HepG2 (cell line): Measurements from ENCODE around the gene CRIM1. TPM values are rescaled to one million over a fixed set of nuclear protein-coding genes. Genes with fewer than 3 reads are reported as not detected.

Source experiments
- BCL6 ChIP-seq: IDR thresholded peaks from 2 replicates; pipeline ENCODE4 v1.6.1; 2016; ENCODE audit warnings: missing genetic modification reagents, missing compliant biosample characterization
- CEBPG ChIP-seq: IDR thresholded peaks from 2 replicates; pipeline ENCODE4 v1.6.1; 2016
- CREB1 ChIP-seq, 2 experiments: fragments of 450-650 bp in 1 of 2; IDR thresholded peaks; 2 replicates each; pipeline ENCODE4 v1.6.1; 2016 to 2017; ENCODE audit warnings: control low read depth in 1 of 2, mild to moderate bottlenecking in 1 of 2, missing compliant biosample characterization in 1 of 2, missing genetic modification characterization in 1 of 2
- ELF3 ChIP-seq: IDR thresholded peaks from 2 replicates; pipeline ENCODE4 v1.6.1; 2016; ENCODE audit warnings: missing genetic modification reagents, missing compliant biosample characterization
- EP300 ChIP-seq, 3 experiments: sonication (generic) in 1 of 3; formaldehyde crosslinking in 1 of 3; IDR thresholded peaks; 2 replicates each; pipeline versions ENCODE4 v1.5.1 to v1.6.1; 2011 to 2020; ENCODE audit warnings: low read depth in 2 of 3, low read length in 2 of 3, borderline replicate concordance in 1 of 3, improper control_type of control experiment in 1 of 3, mild to moderate bottlenecking in 1 of 3, missing genetic modification reagents in 1 of 3, moderate library complexity in 1 of 3
- FOXA1 ChIP-seq, 2 experiments: fragments of 450-650 bp in 1 of 2; sonication (generic) in 1 of 2; formaldehyde crosslinking in 1 of 2; IDR thresholded peaks; 2 replicates each; pipeline versions ENCODE4 v1.4.0 to v1.6.1; 2016 to 2020; ENCODE audit warnings: missing genetic modification reagents in 1 of 2
- FOXA3 ChIP-seq: IDR thresholded peaks from 2 replicates; pipeline ENCODE4 v1.6.1; 2016; ENCODE audit warnings: missing genetic modification reagents, missing compliant biosample characterization
- FOXK1 ChIP-seq: sonication (generic); formaldehyde crosslinking; IDR thresholded peaks from 2 replicates; pipeline ENCODE4 v1.4.0; 2020; ENCODE audit warnings: low read depth, missing genetic modification reagents, borderline replicate concordance
- FOXP4 ChIP-seq: sonication (generic); formaldehyde crosslinking; IDR thresholded peaks from 2 replicates; pipeline ENCODE4 v1.4.0; 2020; ENCODE audit warnings: missing genetic modification reagents
- GATAD2A ChIP-seq: IDR thresholded peaks from 2 replicates; pipeline ENCODE4 v1.6.1; 2016
- HNF4A ChIP-seq: sonication (generic); formaldehyde crosslinking; IDR thresholded peaks from 2 replicates; pipeline ENCODE4 v1.4.0; 2020; ENCODE audit warnings: missing genetic modification reagents
- HOMEZ ChIP-seq: IDR thresholded peaks from 2 replicates; pipeline ENCODE4 v1.6.1; 2016; ENCODE audit warnings: low read depth
- HOXA5 ChIP-seq: sonication (generic); formaldehyde crosslinking; IDR thresholded peaks from 2 replicates; pipeline ENCODE4 v1.4.0; 2020; ENCODE audit warnings: missing genetic modification reagents
- ISL2 ChIP-seq: sonication (generic); formaldehyde crosslinking; IDR thresholded peaks from 2 replicates; pipeline ENCODE4 v1.5.0; 2020; ENCODE audit warnings: missing genetic modification reagents
- KDM6A ChIP-seq: IDR thresholded peaks from 2 replicates; pipeline ENCODE4 v1.6.1; 2016; ENCODE audit warnings: low read depth
- KLF16 ChIP-seq, 2 experiments: sonication (generic) in 1 of 2; formaldehyde crosslinking in 1 of 2; IDR thresholded peaks; 2 replicates each; pipeline versions ENCODE4 v1.6.1 to v1.8.0; 2016 to 2023; ENCODE audit warnings: missing genetic modification reagents in 2 of 2, missing compliant biosample characterization in 1 of 2
- NFYB ChIP-seq: sonication (generic); formaldehyde crosslinking; IDR thresholded peaks from 2 replicates; pipeline ENCODE4 v1.4.0; 2020; ENCODE audit warnings: missing genetic modification reagents
- NR2F6 ChIP-seq, 2 experiments: IDR thresholded peaks; 2 replicates each; pipeline ENCODE4 v1.6.1; 2016; ENCODE audit warnings: antibody characterized with exemption in 1 of 2, mild to moderate bottlenecking in 1 of 2
- PPARG ChIP-seq: conservative IDR thresholded peaks from 2 replicates; pipeline ENCODE4 v1.6.1; 2016; ENCODE audit warnings: missing biosample characterization, missing genetic modification reagents
- RAD51 ChIP-seq: fragments of 450-650 bp; IDR thresholded peaks from 2 replicates; pipeline ENCODE4 v1.6.1; 2016; ENCODE audit warnings: borderline replicate concordance
- RARA ChIP-seq: IDR thresholded peaks from 2 replicates; pipeline ENCODE4 v1.6.1; 2016; ENCODE audit warnings: missing genetic modification reagents, missing compliant biosample characterization
- SAP130 ChIP-seq: IDR thresholded peaks from 2 replicates; pipeline ENCODE4 v1.6.1; 2016; ENCODE audit warnings: low read depth
- SOX5 ChIP-seq: IDR thresholded peaks from 2 replicates; pipeline ENCODE4 v1.6.1; 2016; ENCODE audit warnings: borderline replicate concordance
- SOX6 ChIP-seq, 2 experiments: fragments of 450-650 bp in 1 of 2; sonication (generic) in 1 of 2; formaldehyde crosslinking in 1 of 2; IDR thresholded peaks; 2 replicates each; pipeline versions ENCODE4 v1.4.0 to v1.6.1; 2017 to 2020; ENCODE audit warnings: antibody characterized with exemption in 1 of 2, mild to moderate bottlenecking in 1 of 2, missing genetic modification reagents in 1 of 2
- SSRP1 ChIP-seq: IDR thresholded peaks from 2 replicates; pipeline ENCODE4 v1.6.1; 2016; ENCODE audit warnings: control low read depth
- YEATS4 ChIP-seq: sonication (generic); formaldehyde crosslinking; IDR thresholded peaks from 2 replicates; pipeline ENCODE4 v1.4.0; 2020; ENCODE audit warnings: missing genetic modification reagents, borderline replicate concordance
- ZKSCAN8 ChIP-seq: IDR thresholded peaks from 2 replicates; pipeline ENCODE4 v1.6.1; 2016; ENCODE audit warnings: borderline replicate concordance, missing genetic modification reagents, missing compliant biosample characterization
- ZNF101 ChIP-seq: sonication (generic); formaldehyde crosslinking; IDR thresholded peaks from 2 replicates; pipeline ENCODE4 v1.4.0; 2020; ENCODE audit warnings: mild to moderate bottlenecking, low read depth, missing genetic modification reagents, borderline replicate concordance
- ZNF354B ChIP-seq: sonication (generic); formaldehyde crosslinking; IDR thresholded peaks from 2 replicates; pipeline ENCODE4 v1.8.0; 2022; ENCODE audit warnings: mild to moderate bottlenecking, missing genetic modification reagents
- polyA plus RNA-seq, 8 experiments: library from polyadenylated mRNA; depleted of rRNA in 3 of 8; stranded (reverse) in 7 of 8; unstranded in 1 of 8; fragments of >200 nt; fragmentation: Illumina TruSeq in 4 of 8; extraction: Trizol in 4 of 8; gene quantifications; 2 replicates each; pipeline versions ENCODE4 v1.2.1 to v1.2.3, GENCODE V29; 2011 to 2016; ENCODE audit warnings: low read depth in 4 of 8, missing spikeins in 1 of 8, mixed read lengths in 1 of 8; ENCODE audit not compliant: insufficient read depth in 1 of 8
- total RNA-seq, 5 experiments: library from RNA; depleted of rRNA; stranded (reverse); fragments of >200 nt; fragmentation: Illumina TruSeq; extraction: Trizol; gene quantifications; 2 replicates each; pipeline ENCODE4 v1.2.3, GENCODE V29; 2016; ENCODE audit warnings: low read depth in 1 of 5

The CRIM1 gene
- total and polyA plus RNA-seq, 2 of the 13 experiments (the other 11 are each of a cell fraction or from before 2014, with no cell fraction given) = 39.1 to 69.9 TPM

GRCh38 chr2:36482576-36483214 is 127.1 kb downstream of the CRIM1 start (continued):
- TF ChIP-seq CREB1 (IDR thresholded peaks at IDR 0.05) = no peak
- peak; percentile 46; the same call in 1 of the 2 replicates for TF ChIP-seq CREB1 (CRISPR knock-in tag; IDR thresholded peaks at IDR 0.05)
- TF ChIP-seq SSRP1 (CRISPR knock-in tag) = 0 out of 2 replicates have a peak, but pooled peaks have one; percentile 67
- TF ChIP-seq HOXA5 (CRISPR knock-in tag) = no peak
- TF ChIP-seq GATAD2A = peak; percentile 85
- peak; percentile 95 for TF ChIP-seq CEBPG (CRISPR knock-in tag)
- TF ChIP-seq ZNF354B (CRISPR knock-in tag) = no peak
- TF ChIP-seq FOXA3 (CRISPR knock-in tag) = peak; percentile 86
- TF ChIP-seq RARA = 0 out of 2 replicates have a peak, but pooled peaks have one; percentile 28
- peak in 1 of 2 experiments; percentile 49; a peak in 1 of 4 replicates for TF ChIP-seq KLF16 (CRISPR knock-in tag; IDR thresholded peaks at IDR 0.05)
- TF ChIP-seq RAD51 = no peak
- peak; percentile 54 for TF ChIP-seq SAP130 (CRISPR knock-in tag)
- TF ChIP-seq BCL6 (CRISPR knock-in tag) = 0 out of 2 replicates have a peak, but pooled peaks have one; percentile 25
- TF ChIP-seq PPARG (CRISPR knock-in tag) = peak; percentile 84
- TF ChIP-seq ZKSCAN8 (CRISPR knock-in tag) = peak; percentile 15; the same call in 1 of the 2 replicates
- peak; percentile 75 for TF ChIP-seq ISL2
- TF ChIP-seq YEATS4 (CRISPR knock-in tag) = no peak
- no peak for TF ChIP-seq NFYB (CRISPR knock-in tag)
- TF ChIP-seq FOXP4 (CRISPR knock-in tag) = peak; percentile 63; the same call in 1 of the 2 replicates
- no peak for TF ChIP-seq FOXA1 (IDR thresholded peaks at IDR 0.05)
- TF ChIP-seq FOXA1 (CRISPR knock-in tag; IDR thresholded peaks at IDR 0.05) = peak; percentile 73
- TF ChIP-seq EP300 (IDR thresholded peaks at IDR 0.05; ENCODE audit: low read depth in 2 of 2, low read length in 2 of 2) = peak in 1 of 2 experiments; percentile 32; a peak in 1 of 4 replicates
- no peak for TF ChIP-seq EP300 (CRISPR knock-in tag; IDR thresholded peaks at IDR 0.05; ENCODE audit: borderline replicate concordance)
- TF ChIP-seq ZNF101 (CRISPR knock-in tag) = no peak
- no peak for TF ChIP-seq SOX6 (IDR thresholded peaks at IDR 0.05)
- peak; percentile 39; the same call in 1 of the 2 replicates for TF ChIP-seq SOX6 (CRISPR knock-in tag; IDR thresholded peaks at IDR 0.05)
- TF ChIP-seq HNF4A (CRISPR knock-in tag) = peak; percentile 34; the same call in 1 of the 2 replicates
- TF ChIP-seq NR2F6 (IDR thresholded peaks at IDR 0.05) = no peak
- peak; percentile 38; the same call in 1 of the 2 replicates for TF ChIP-seq NR2F6 (CRISPR knock-in tag; IDR thresholded peaks at IDR 0.05)
- peak; percentile 54; the same call in 1 of the 2 replicates for TF ChIP-seq ELF3
- TF ChIP-seq SOX5 = peak; percentile 66; the same call in 1 of the 2 replicates
- TF ChIP-seq HOMEZ = peak; percentile 75; the same call in 1 of the 2 replicates
- TF ChIP-seq KDM6A (CRISPR knock-in tag) = 0 out of 2 replicates have a peak, but pooled peaks have one; percentile 11
- peak; percentile 23; the same call in 1 of the 2 replicates for TF ChIP-seq FOXK1 (CRISPR knock-in tag)
